MM.1S (cell line): ENCODE measurements around the gene EVL.

ENCODE experiments used
- DNase-seq: peaks from one replicate; pipeline ENCODE4 v3.0.0-alpha.2; 2015
- H2AFZ ChIP-seq: fragments of 300-600 bp; sonication (generic); 2 replicates; pipeline ENCODE4 v1.6.0; 2016; ENCODE audit warnings: antibody characterized with exemption, low read length
- H3F3A ChIP-seq: fragments of 300-600 bp; sonication (generic); 2 replicates; pipeline ENCODE4 v1.6.1; 2016; ENCODE audit warnings: mild to moderate bottlenecking, antibody characterized with exemption, low read length, moderate library complexity, mixed read lengths; ENCODE audit not compliant: insufficient read depth
- H3K27ac ChIP-seq: fragments of 300-600 bp; sonication (generic); 2 replicates; pipeline ENCODE4 v1.5.1; 2016; ENCODE audit warnings: mild to moderate bottlenecking, low read length
- H3K27me3 ChIP-seq: fragments of 300-600 bp; sonication (generic); replicated peaks from 2 replicates; pipeline ENCODE4 v1.6.0; 2016; ENCODE audit warnings: low read length; ENCODE audit not compliant: insufficient read depth
- H3K36me3 ChIP-seq: fragments of 300-600 bp; sonication (generic); replicated peaks from 2 replicates; pipeline ENCODE4 v1.6.1; 2016; ENCODE audit warnings: mild to moderate bottlenecking, low read length, mixed read lengths; ENCODE audit not compliant: insufficient read depth
- H3K4me1 ChIP-seq: fragments of 300-600 bp; sonication (generic); 2 replicates; pipeline ENCODE4 v1.6.1; 2016; ENCODE audit warnings: low read length, mixed read lengths
- H3K4me2 ChIP-seq: fragments of 300-600 bp; sonication (generic); 2 replicates; pipeline ENCODE4 v1.6.0; 2016; ENCODE audit warnings: low read depth, low read length
- H3K4me3 ChIP-seq: fragments of 300-600 bp; sonication (generic); 2 replicates; pipeline ENCODE4 v1.5.1; 2016; ENCODE audit warnings: low read length, mixed read lengths
- H3K79me2 ChIP-seq: fragments of 300-600 bp; sonication (generic); 2 replicates; pipeline ENCODE4 v1.6.1; 2016; ENCODE audit warnings: mixed run types, low read length, mixed read lengths
- H3K9ac ChIP-seq: fragments of 300-600 bp; sonication (generic); 2 replicates; pipeline ENCODE4 v1.6.1; 2016; ENCODE audit warnings: low read length, mixed read lengths
- H3K9me2 ChIP-seq: fragments of 300-600 bp; sonication (generic); replicated peaks from 2 replicates; pipeline ENCODE4 v1.6.1; 2016; ENCODE audit warnings: mild to moderate bottlenecking, low read length, mixed read lengths; ENCODE audit not compliant: insufficient read depth
- H3K9me3 ChIP-seq: fragments of 300-600 bp; sonication (generic); replicated peaks from 2 replicates; pipeline ENCODE4 v1.6.1; 2016; ENCODE audit warnings: mild to moderate bottlenecking, low read length, mixed read lengths; ENCODE audit not compliant: insufficient read depth
- H4K20me1 ChIP-seq: fragments of 300-600 bp; sonication (generic); 2 replicates; pipeline ENCODE4 v1.6.1; 2016; ENCODE audit warnings: mild to moderate bottlenecking, low read length, moderate library complexity, mixed read lengths; ENCODE audit not compliant: insufficient read depth
- CTCF ChIP-seq: fragments of 300-600 bp; sonication (generic); IDR thresholded peaks from 2 replicates; pipeline ENCODE4 v1.5.1; 2016; ENCODE audit warnings: antibody characterized with exemption, low read length, mixed read lengths
- EZH2 ChIP-seq: fragments of 300-600 bp; sonication (generic); optimal IDR thresholded peaks from 2 replicates; pipeline ENCODE3; 2017; ENCODE audit warnings: low read depth, mild to moderate bottlenecking, antibody characterized with exemption, low read length, mixed read lengths
- EZH2phosphoT487 ChIP-seq: fragments of 300-600 bp; sonication (generic); IDR thresholded peaks from 2 replicates; pipeline ENCODE4 v1.6.1; 2018; ENCODE audit warnings: antibody characterized with exemption, low read length

EVL gene

GRCh38 chr14:100106250-100107112, 41.3 kb downstream of the EVL start:
- H3K36me3 ChIP-seq, result no peaks in the 10 kb centered on the region

GRCh38 chr14:100107236-100107635, 42.0 kb downstream of the EVL start:
- no peak for TF ChIP-seq EZH2
- Histone ChIP-seq H2AFZ (no peak overlapping the region), H4K20me1 (no peaks in the 10 kb centered on the region), H3K27me3 (no peaks in the 10 kb centered on the region), H3K27ac (no peak overlapping the region), H3F3A (no peaks in the 10 kb centered on the region), H3K4me1 (no peaks in the 10 kb centered on the region), H3K4me3 (no peak overlapping the region), H3K36me3 (no peaks in the 10 kb centered on the region), H3K9ac (no peak overlapping the region), H3K4me2 (no peak overlapping the region), H3K9me2 (no peaks in the 10 kb centered on the region), H3K79me2 (no peaks in the 10 kb centered on the region), H3K9me3 (no peaks in the 10 kb centered on the region)
- no peak for DNase-seq

More at GRCh38 chr14:100106250-100107112, 41.3 kb downstream of the EVL start:
- no peaks in the 10 kb centered on the region for H3K9me2 ChIP-seq
- no peak overlapping the region for H3K4me2 ChIP-seq
- no peaks in the 10 kb centered on the region for H3F3A ChIP-seq
- TF ChIP-seq EZH2 (no peak), CTCF (no peak), EZH2phosphoT487 (no peak)
- H2AFZ ChIP-seq, result no peak overlapping the region
- H3K9ac ChIP-seq, result no peak overlapping the region
- H3K79me2 ChIP-seq, result no peaks in the 10 kb centered on the region
- H3K27me3 ChIP-seq, result no peaks in the 10 kb centered on the region
- H3K4me3 ChIP-seq, result no peak overlapping the region
- no peaks in the 10 kb centered on the region for H4K20me1 ChIP-seq
- DNase-seq, result no peak
- no peak overlapping the region for H3K27ac ChIP-seq
- H3K9me3 ChIP-seq, result no peaks in the 10 kb centered on the region
- H3K4me1 ChIP-seq, result no peaks in the 10 kb centered on the region

GRCh38 chr14:100108042-100108825, 43.0 kb downstream of the EVL start:
- Histone ChIP-seq H3K4me1 (no peaks in the 10 kb centered on the region), H3K27ac (no peak overlapping the region), H3K4me2 (no peak overlapping the region), H2AFZ (no peak overlapping the region), H3K9me3 (no peaks in the 10 kb centered on the region), H3K27me3 (no peaks in the 10 kb centered on the region), H3K9me2 (no peaks in the 10 kb centered on the region), H3K4me3 (no peak overlapping the region), H4K20me1 (no peaks in the 10 kb centered on the region), H3F3A (no peaks in the 10 kb centered on the region), H3K36me3 (no peaks in the 10 kb centered on the region), H3K79me2 (no peaks in the 10 kb centered on the region), H3K9ac (no peak overlapping the region)
- TF ChIP-seq EZH2phosphoT487, result no peak
- peak; percentile 62 for TF ChIP-seq CTCF
- peak; percentile 36 for DNase-seq
